ENCODE measurements around the gene PLAAT1.

- TF ChIP-seq EZH2phosphoT487 (conservative IDR thresholded peaks at IDR 0.05; ENCODE audit: low read length) = no peak
- TF ChIP-seq, protein P1, sequence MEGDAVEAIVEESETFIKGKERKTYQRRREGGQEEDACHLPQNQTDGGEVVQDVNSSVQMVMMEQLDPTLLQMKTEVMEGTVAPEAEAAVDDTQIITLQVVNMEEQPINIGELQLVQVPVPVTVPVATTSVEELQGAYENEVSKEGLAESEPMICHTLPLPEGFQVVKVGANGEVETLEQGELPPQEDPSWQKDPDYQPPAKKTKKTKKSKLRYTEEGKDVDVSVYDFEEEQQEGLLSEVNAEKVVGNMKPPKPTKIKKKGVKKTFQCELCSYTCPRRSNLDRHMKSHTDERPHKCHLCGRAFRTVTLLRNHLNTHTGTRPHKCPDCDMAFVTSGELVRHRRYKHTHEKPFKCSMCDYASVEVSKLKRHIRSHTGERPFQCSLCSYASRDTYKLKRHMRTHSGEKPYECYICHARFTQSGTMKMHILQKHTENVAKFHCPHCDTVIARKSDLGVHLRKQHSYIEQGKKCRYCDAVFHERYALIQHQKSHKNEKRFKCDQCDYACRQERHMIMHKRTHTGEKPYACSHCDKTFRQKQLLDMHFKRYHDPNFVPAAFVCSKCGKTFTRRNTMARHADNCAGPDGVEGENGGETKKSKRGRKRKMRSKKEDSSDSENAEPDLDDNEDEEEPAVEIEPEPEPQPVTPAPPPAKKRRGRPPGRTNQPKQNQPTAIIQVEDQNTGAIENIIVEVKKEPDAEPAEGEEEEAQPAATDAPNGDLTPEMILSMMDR (IDR thresholded peaks at IDR 0.05; ENCODE audit: insufficient read depth, low read length, poor library complexity, severe bottlenecking) = no peak
Measured at GRCh38 chr3:193313061-193313958, 72.3 kb downstream of the PLAAT1 start.
